Measurements from ENCODE around the gene COG1. TPM values are rescaled to one million over a fixed set of nuclear protein-coding genes. Genes with fewer than 3 reads are reported as not detected.

COG1 gene
- total and polyA plus RNA-seq, 8 donors = 30.7 to 54.3 (median 45.6) TPM

DNA sequence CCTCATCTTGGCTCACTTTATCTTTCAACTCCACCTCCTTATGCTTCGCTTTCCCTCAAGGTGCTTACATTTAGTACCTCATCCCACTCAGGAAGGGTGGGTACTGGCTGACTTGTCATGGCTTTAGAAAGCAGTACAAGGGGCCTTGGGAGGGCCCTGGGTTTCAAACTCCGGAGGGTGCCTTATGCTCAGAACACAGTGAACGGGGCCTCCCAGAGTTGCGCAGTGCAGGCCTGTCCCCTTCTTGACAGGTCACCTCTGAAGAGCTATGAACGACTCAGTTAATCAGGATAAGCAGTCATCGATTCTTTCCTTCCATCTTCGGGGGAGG is 6.0 kb downstream of the COG1 start:
- Histone ChIP-seq H3K9me3 (no peaks in the 10 kb centered on the region), H3K27ac (no peak overlapping the region), H3K27me3 (no peaks in the 10 kb centered on the region), H3K4me3 (no peak overlapping the region), H3K36me3 (peaks cover 0 to 77% of the 10 kb centered on the region in 2 donors), H3K4me1 (peaks cover under 1 to 25% of the 10 kb centered on the region in 2 donors)
- DNase-seq (no peak), ATAC-seq (no peak)
- TF ChIP-seq, protein P1, sequence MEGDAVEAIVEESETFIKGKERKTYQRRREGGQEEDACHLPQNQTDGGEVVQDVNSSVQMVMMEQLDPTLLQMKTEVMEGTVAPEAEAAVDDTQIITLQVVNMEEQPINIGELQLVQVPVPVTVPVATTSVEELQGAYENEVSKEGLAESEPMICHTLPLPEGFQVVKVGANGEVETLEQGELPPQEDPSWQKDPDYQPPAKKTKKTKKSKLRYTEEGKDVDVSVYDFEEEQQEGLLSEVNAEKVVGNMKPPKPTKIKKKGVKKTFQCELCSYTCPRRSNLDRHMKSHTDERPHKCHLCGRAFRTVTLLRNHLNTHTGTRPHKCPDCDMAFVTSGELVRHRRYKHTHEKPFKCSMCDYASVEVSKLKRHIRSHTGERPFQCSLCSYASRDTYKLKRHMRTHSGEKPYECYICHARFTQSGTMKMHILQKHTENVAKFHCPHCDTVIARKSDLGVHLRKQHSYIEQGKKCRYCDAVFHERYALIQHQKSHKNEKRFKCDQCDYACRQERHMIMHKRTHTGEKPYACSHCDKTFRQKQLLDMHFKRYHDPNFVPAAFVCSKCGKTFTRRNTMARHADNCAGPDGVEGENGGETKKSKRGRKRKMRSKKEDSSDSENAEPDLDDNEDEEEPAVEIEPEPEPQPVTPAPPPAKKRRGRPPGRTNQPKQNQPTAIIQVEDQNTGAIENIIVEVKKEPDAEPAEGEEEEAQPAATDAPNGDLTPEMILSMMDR (IDR thresholded peaks at IDR 0.05) = no peak
- intact Hi-C loops (cut with DNase I) = no loop called here

DNA sequence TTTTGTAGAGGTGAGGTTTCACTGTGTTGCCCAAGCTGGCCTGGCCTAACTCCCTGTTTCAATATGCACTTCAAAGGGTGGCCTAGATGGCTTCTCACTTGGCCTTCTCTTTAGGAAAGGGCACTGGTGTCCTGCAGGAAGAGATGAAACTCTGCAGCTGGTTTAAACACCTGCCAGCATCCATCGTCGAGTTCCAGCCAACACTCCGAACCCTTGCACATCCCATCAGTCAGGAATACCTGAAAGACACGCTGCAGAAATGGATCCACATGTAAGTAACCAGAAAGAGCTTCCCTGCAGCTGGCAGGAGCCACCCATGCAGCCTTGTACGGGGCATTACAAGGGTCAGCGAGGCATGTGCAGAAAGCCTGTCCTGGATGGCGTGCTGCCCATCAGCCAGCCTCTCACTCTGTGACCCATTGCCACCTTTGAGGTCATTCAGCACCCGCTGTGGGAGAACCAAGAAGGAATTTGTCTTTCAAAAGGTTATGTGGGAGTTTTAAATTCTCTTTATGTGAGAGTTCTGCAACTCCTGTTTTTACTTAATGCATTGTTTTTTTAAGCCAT is 7.0 kb downstream of the COG1 start:
- intact Hi-C loops (cut with DNase I) = no loop called here
- H3K36me3 ChIP-seq = peaks cover 0 to 87% of the 10 kb centered on the region in 2 donors
- H3K27ac ChIP-seq = no peak overlapping the region
- ATAC-seq (no peak), DNase-seq (no peak)
- TF ChIP-seq, protein P1 (IDR thresholded peaks at IDR 0.05) = no peak
- H3K9me3 ChIP-seq = no peaks in the 10 kb centered on the region
- no peak overlapping the region for H3K4me3 ChIP-seq
- H3K27me3 ChIP-seq = no peaks in the 10 kb centered on the region
- peaks cover 0 to 17% of the 10 kb centered on the region in 2 donors for H3K4me1 ChIP-seq

DNA sequence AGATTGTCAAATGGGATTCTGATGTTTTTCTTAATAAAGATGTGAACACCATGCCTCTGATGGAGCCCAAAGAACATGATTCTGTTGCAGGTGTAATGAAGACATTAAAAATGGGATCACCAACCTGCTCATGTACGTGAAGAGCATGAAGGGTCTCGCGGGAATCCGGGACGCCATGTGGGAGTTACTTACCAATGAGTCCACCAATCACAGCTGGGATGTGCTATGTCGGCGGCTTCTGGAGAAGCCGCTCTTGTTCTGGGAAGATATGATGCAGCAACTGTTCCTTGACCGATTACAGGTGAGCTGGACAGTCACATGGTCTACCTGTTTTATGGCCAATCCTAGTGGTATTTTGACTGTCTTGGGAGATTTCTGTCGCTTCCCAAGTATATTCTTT is 7.6 kb downstream of the COG1 start:
- peaks cover 0 to 13% of the 10 kb centered on the region in 2 donors for H3K4me1 ChIP-seq
- H3K9me3 ChIP-seq = no peaks in the 10 kb centered on the region
- intact Hi-C loops (cut with DNase I) = no loop called here
- no peak for DNase-seq
- no peak overlapping the region for H3K4me3 ChIP-seq
- H3K36me3 ChIP-seq = peaks cover 0 to 93% of the 10 kb centered on the region in 2 donors
- ATAC-seq = no peak
- H3K27ac ChIP-seq = no peak overlapping the region
- TF ChIP-seq, protein P1 (IDR thresholded peaks at IDR 0.05) = no peak
- no peaks in the 10 kb centered on the region for H3K27me3 ChIP-seq

DNA sequence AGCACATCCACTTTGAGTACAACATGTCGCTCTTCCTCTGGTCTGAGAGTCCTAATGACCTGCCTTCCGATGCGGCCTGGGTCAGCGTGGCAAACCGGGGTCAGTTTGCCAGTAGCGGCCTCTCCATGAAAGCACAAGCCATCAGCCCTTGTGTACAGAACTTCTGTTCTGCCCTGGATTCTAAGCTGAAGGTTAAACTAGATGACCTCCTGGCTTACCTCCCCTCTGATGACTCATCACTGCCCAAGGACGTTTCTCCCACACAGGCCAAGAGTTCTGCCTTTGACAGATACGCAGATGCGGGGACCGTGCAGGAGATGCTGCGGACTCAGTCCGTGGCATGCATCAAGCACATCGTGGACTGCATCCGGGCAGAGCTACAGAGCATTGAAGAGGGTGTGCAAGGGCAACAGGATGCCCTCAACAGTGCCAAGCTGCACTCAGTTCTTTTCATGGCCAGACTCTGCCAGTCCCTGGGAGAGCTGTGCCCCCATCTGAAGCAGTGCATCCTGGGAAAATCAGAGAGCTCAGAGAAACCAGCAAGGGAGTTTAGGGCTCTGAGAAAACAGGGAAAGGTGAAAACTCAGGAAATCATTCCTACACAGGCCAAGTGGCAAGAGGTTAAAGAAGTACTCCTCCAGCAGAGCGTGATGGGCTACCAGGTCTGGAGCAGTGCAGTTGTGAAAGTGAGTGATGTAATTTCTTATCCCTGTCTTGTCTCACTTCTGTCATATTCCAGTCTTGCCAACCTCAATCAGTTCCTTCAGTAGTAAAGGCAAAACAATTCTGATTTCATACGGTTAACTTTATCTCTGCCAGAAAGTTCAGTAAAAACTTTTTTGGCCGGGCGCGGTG is 8.6 kb downstream of the COG1 start:
- peaks cover 0 to 13% of the 10 kb centered on the region in 2 donors for H3K4me1 ChIP-seq
- H3K36me3 ChIP-seq = peaks cover 0 to 100% of the 10 kb centered on the region in 2 donors
- no peaks in the 10 kb centered on the region for H3K27me3 ChIP-seq
- DNase-seq = no peak
- H3K9me3 ChIP-seq = no peaks in the 10 kb centered on the region
- H3K4me3 ChIP-seq = no peak overlapping the region
- ATAC-seq = no peak
- intact Hi-C loops (cut with DNase I) = no loop called here
- TF ChIP-seq, protein P1 (IDR thresholded peaks at IDR 0.05) = no peak
- H3K27ac ChIP-seq = no peak overlapping the region

DNA sequence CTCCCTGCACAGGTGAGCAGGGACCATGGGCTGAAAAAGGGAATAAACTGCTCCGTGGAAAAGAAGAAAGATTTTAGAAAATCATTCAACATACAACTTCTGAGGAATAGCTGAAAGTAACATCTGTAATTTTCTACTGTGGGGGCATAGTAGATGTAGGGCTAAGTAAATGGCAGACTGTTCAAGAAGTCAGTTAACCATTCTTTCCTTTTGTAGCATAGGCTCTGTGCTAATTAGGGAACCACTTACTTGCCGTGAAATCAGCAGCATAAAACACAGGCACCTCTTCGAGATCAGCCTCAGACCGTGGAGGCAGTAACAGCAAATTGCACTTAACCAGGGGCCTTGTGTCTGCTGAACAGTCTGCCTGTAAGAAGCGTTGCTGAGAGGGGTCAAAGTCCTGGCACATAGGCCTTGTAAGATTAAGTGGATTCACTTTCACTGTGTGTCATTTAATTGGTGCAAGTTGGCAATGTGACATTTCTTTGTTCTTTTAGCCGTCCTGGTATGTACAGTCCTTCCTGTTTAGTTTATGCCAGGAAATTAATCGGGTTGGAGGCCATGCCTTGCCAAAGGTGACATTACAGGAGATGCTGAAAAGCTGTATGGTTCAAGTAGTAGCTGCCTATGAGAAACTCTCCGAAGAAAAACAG is 10.4 kb downstream of the COG1 start:
- intact Hi-C loops (cut with DNase I) = no loop called here
- TF ChIP-seq, protein P1 (IDR thresholded peaks at IDR 0.05) = no peak
- DNase-seq = no peak
- H3K36me3 ChIP-seq = peaks cover 0 to 100% of the 10 kb centered on the region in 2 donors
- no peak overlapping the region for H3K4me3 ChIP-seq
- H3K27ac ChIP-seq = peak overlapping the region in 1 of 2 donors; percentile 21
- peaks cover 0 to 13% of the 10 kb centered on the region in 2 donors for H3K4me1 ChIP-seq
- H3K9me3 ChIP-seq = no peaks in the 10 kb centered on the region
- H3K27me3 ChIP-seq = no peaks in the 10 kb centered on the region
- peak; percentile 31 for ATAC-seq

Data from left lung (tissue), 10 donors.